CD4-positive, alpha-beta T cell treated with Interleukin-10 for 1 hour (primary cell): ENCODE measurements around the gene LGALS7.

Experiments
- DNase-seq: peaks from one replicate; pipeline ENCODE4 v3.0.0-alpha.2; 2020

LGALS7 gene

DNA sequence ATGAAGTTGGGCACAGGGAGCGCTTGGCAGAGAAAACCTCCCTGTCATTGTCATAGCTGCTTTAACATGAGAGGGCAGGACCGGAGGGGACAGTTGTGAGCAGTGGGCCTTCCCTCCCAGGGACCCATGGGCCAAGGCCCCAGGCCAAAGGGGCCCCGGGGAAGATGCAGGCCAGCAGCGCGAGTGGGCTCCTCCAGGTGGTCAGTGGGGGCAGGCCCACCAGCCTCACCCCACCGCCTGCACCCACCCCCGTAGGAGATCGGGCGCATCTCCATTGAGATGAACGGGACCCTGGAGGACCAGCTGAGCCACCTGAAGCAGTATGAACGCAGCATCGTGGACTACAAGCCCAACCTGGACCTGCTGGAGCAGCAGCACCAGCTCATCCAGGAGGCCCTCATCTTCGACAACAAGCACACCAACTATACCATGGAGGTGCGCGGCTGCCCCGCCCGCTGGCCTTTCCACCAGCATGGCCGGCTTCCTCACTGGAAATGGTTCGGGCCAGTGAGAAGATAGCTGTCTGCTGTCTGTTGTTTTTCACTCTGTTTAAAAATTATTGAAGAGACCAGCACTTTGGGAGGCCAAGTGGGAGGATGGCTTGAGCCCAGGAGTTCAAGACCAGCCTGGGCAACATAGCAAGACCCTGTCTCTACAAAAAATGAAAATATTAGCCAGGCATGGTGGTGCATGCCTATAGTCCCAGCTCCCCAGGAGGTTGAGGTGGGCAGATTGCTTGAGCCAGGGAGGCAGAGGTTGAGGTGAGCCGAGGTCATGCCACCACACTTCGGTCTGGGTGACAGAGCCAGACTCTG lies 47.6 kb downstream of the LGALS7 start:
- DNase-seq, result no peak

DNA sequence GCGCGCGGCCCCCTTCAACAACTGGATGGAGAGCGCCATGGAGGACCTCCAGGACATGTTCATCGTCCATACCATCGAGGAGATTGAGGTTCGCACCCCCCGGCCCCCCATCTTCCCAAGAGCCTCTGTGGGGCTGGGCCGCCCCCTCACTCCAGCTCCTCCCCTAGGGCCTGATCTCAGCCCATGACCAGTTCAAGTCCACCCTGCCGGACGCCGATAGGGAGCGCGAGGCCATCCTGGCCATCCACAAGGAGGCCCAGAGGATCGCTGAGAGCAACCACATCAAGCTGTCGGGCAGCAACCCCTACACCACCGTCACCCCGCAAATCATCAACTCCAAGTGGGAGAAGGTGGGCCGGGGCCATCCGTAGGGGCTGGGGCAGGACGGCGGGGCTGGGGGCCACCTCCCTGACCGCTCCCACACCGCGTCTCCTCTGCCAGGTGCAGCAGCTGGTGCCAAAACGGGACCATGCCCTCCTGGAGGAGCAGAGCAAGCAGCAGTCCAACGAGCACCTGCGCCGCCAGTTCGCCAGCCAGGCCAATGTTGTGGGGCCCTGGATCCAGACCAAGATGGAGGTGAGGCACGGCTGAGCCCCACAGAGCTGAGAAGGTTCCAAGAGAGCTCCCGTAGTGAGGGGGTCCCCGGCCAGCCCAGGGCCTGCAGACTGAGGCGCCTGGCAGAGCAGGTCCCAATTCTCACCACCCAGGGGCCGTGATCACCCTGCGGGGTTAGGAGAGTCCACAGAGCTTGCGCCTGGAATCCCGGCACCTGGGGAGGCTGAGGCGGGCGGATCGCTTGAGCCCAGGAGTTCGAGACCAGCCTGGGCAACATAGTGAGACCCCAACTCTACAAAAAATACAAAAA lies 49.1 kb downstream of the LGALS7 start:
- DNase-seq, result no peak

- DNase-seq, result no peak
These were observed 49.7 kb downstream of the LGALS7 start for GRCh38 chr19:38723606-38723965.

DNA sequence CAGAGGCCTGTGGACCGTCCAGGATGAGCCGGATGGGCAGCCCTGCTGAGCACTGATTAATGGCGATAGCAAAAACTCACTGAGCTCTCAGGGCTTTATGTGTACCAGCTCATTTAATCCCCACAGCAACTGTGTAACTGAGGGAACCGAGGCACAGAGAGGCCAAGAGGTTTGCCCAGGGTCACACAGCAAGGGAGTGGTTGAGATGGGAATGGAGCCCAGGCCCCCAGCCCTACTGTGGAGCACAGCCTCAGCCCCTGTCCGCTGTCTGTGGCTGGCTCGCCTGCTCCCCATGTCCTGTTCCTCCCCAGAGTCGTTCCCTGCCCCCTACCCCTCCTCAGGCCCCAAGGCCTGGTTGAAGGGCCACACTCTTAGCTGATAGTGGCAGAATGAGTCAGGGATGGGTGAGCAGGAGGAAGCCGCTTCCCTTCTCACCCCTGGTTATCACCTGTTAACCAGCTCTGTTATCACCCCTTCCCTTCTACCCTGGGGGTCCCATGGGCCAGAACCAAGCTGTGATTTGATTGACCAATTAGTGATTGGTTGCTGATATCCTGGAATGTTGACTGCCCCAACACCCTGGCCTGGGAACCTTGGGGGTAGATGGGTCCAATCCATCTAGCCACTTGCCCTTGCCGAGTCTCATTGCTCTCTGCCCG lies 50.2 kb downstream of the LGALS7 start:
- no peak for DNase-seq

- no peak for DNase-seq
These were observed 51.1 kb downstream of the LGALS7 start for GRCh38 chr19:38721979-38722773.

GRCh38 chr19:38721496-38721895 lies 51.8 kb downstream of the LGALS7 start:
- no peak for DNase-seq
